Measurements from ENCODE around the gene ARHGEF7.
"Not testable (repeated sequence)": the region's sequence is repeated elsewhere in the genome, so short reads cannot be mapped to it uniquely, and the experiment has no call there.

The ARHGEF7 gene

GRCh38 chr13:111171112-111171511, 56.0 kb downstream of the ARHGEF7 start:
- DNase-seq (ENCODE audit: low read depth in 1 of 2, low spot score in 1 of 2): no peak

GRCh38 chr13:111171629-111172028, 56.5 kb downstream of the ARHGEF7 start:
- DNase-seq (ENCODE audit: low read depth in 1 of 2, low spot score in 1 of 2): no peak

GRCh38 chr13:111174377-111175114, 59.4 kb downstream of the ARHGEF7 start:
- no peak for DNase-seq (ENCODE audit: low read depth in 1 of 2, low spot score in 1 of 2)

GRCh38 chr13:111175372-111175771, 60.3 kb downstream of the ARHGEF7 start:
- DNase-seq (ENCODE audit: low read depth in 1 of 2, low spot score in 1 of 2): no peak

GRCh38 chr13:111175935-111176334, 60.8 kb downstream of the ARHGEF7 start:
- no peak for DNase-seq (ENCODE audit: low read depth in 1 of 2, low spot score in 1 of 2)

GRCh38 chr13:111176421-111176820, 61.3 kb downstream of the ARHGEF7 start:
- DNase-seq (ENCODE audit: low read depth in 1 of 2, low spot score in 1 of 2): no peak

GRCh38 chr13:111177081-111177711, 62.1 kb downstream of the ARHGEF7 start:
- DNase-seq (ENCODE audit: low read depth in 1 of 2, low spot score in 1 of 2): peak in 1 of 2 donors; percentile 23

GRCh38 chr13:111177921-111178320, 62.8 kb downstream of the ARHGEF7 start:
- no peak for DNase-seq (ENCODE audit: low read depth in 1 of 2, low spot score in 1 of 2)

- DNase-seq (ENCODE audit: low read depth in 1 of 2, low spot score in 1 of 2): no peak
These were observed 63.3 kb downstream of the ARHGEF7 start for GRCh38 chr13:111178402-111178801.

- DNase-seq (ENCODE audit: low read depth in 1 of 2, low spot score in 1 of 2): no peak
These were observed 65.0 kb downstream of the ARHGEF7 start for GRCh38 chr13:111179908-111180760.

GRCh38 chr13:111181977-111182376, 66.9 kb downstream of the ARHGEF7 start:
- no peak for DNase-seq (ENCODE audit: low read depth in 1 of 2, low spot score in 1 of 2)

- no peak for DNase-seq (ENCODE audit: low read depth in 1 of 2, low spot score in 1 of 2)
These were observed 68.1 kb downstream of the ARHGEF7 start for GRCh38 chr13:111183087-111183645.

- DNase-seq (ENCODE audit: low read depth in 1 of 2, low spot score in 1 of 2): no peak
These were observed 68.8 kb downstream of the ARHGEF7 start for GRCh38 chr13:111183959-111184358.

- DNase-seq (ENCODE audit: low read depth in 1 of 2, low spot score in 1 of 2): peak in 1 of 2 donors; percentile 29
These were observed 69.6 kb downstream of the ARHGEF7 start for GRCh38 chr13:111184458-111185401.

GRCh38 chr13:111186305-111186935, 71.3 kb downstream of the ARHGEF7 start:
- DNase-seq (ENCODE audit: low read depth in 1 of 2, low spot score in 1 of 2): no peak

- no peak for DNase-seq (ENCODE audit: low read depth in 1 of 2, low spot score in 1 of 2)
These were observed 72.9 kb downstream of the ARHGEF7 start for GRCh38 chr13:111187960-111188541.

GRCh38 chr13:111189064-111189505, 74.0 kb downstream of the ARHGEF7 start:
- DNase-seq (ENCODE audit: low read depth in 1 of 2, low spot score in 1 of 2): peak; percentile 14 to 40

GRCh38 chr13:111189516-111189915, 74.4 kb downstream of the ARHGEF7 start:
- not testable (repeated sequence) for DNase-seq (ENCODE audit: low read depth in 1 of 2, low spot score in 1 of 2)

GRCh38 chr13:111193223-111193622, 78.1 kb downstream of the ARHGEF7 start:
- DNase-seq (ENCODE audit: low read depth in 1 of 2, low spot score in 1 of 2): not testable (repeated sequence)

Measured in activated T-helper 1 cell treated with anti-CD3 and anti-CD28 coated beads, Interleukin-2, amount 50 U/mL, for 16 hours (primary cell).